ENCODE data around the gene RIMKLB. TPM values are rescaled to one million over a fixed set of nuclear protein-coding genes. Genes with fewer than 3 reads are reported as not detected.
A peak's percentile ranks its signal among the peaks of the same experiment; 100 is the strongest.
"Not testable (repeated sequence)": the region's sequence is repeated elsewhere in the genome, so short reads cannot be mapped to it uniquely, and the experiment has no call there.

Gene RIMKLB
- polyA plus RNA-seq, 4 donors = 9.5 to 42.7 (median 23.9) TPM

- Histone ChIP-seq H3K27me3 (ENCODE audit: control insufficient read depth in 3 of 3, insufficient read depth in 3 of 3, low read length in 3 of 3) (no peaks in the 10 kb centered on the region), H3K4me1 (ENCODE audit: control insufficient read depth in 3 of 3, insufficient read depth in 2 of 3, low read depth in 1 of 3, low read length in 2 of 3) (no peaks in the 10 kb centered on the region), H3K9me3 (ENCODE audit: control insufficient read depth in 2 of 2, insufficient read depth in 1 of 2, low read depth in 1 of 2, low read length in 1 of 2) (no peaks in the 10 kb centered on the region), H3K4me3 (ENCODE audit: low read depth in 1 of 3, low read length in 3 of 3) (no peak overlapping the region), H3K36me3 (ENCODE audit: control insufficient read depth in 3 of 3, insufficient read depth in 2 of 3, low read depth in 1 of 3, low read length in 3 of 3) (peaks cover 0 to 3% (median 0%) of the 10 kb centered on the region in 3 donors), H3K27ac (ENCODE audit: low read depth in 1 of 3, low read length in 2 of 3) (no peak overlapping the region)
- 38 to 51% (median 41%) methylated on average over 2 of the region's 2 CpGs for WGBS, 3 donors
- DNase-seq = no peak
- no peak for FAIRE-seq
These were observed 14.8 kb downstream of the RIMKLB start for GRCh38 chr12:8712572-8712971.

GRCh38 chr12:8722286-8722800 lies 24.6 kb downstream of the RIMKLB start:
- Histone ChIP-seq H3K9me3 (ENCODE audit: control insufficient read depth in 2 of 2, insufficient read depth in 1 of 2, low read depth in 1 of 2, low read length in 1 of 2) (no peaks in the 10 kb centered on the region), H3K36me3 (ENCODE audit: control insufficient read depth in 3 of 3, insufficient read depth in 2 of 3, low read depth in 1 of 3, low read length in 3 of 3) (peaks cover 0 to 14% (median 0%) of the 10 kb centered on the region in 3 donors), H3K27ac (ENCODE audit: low read depth in 1 of 3, low read length in 2 of 3) (no peak overlapping the region), H3K27me3 (ENCODE audit: control insufficient read depth in 3 of 3, insufficient read depth in 3 of 3, low read length in 3 of 3) (no peaks in the 10 kb centered on the region), H3K4me3 (ENCODE audit: low read depth in 1 of 3, low read length in 3 of 3) (no peak overlapping the region), H3K4me1 (ENCODE audit: control insufficient read depth in 3 of 3, insufficient read depth in 2 of 3, low read depth in 1 of 3, low read length in 2 of 3) (peaks cover 0 to 2% (median 0%) of the 10 kb centered on the region in 3 donors)
- WGBS, 3 donors = 26 to 68% (median 36%) methylated on average over 3 of the region's 3 CpGs
- FAIRE-seq (no peak), DNase-seq (no peak)

GRCh38 chr12:8734873-8735381 lies 37.1 kb downstream of the RIMKLB start:
- WGBS, 3 donors = 76 to 91% (median 90%) methylated on average over 3 of the region's 3 CpGs
- H3K4me1 ChIP-seq (ENCODE audit: control insufficient read depth in 3 of 3, insufficient read depth in 2 of 3, low read depth in 1 of 3, low read length in 2 of 3) = no peaks in the 10 kb centered on the region
- H3K36me3 ChIP-seq (ENCODE audit: control insufficient read depth in 3 of 3, insufficient read depth in 2 of 3, low read depth in 1 of 3, low read length in 3 of 3) = peaks cover 0 to 5% (median 2%) of the 10 kb centered on the region in 3 donors
- DNase-seq (no peak), FAIRE-seq (no peak)
- H3K9me3 ChIP-seq (ENCODE audit: control insufficient read depth in 2 of 2, insufficient read depth in 1 of 2, low read depth in 1 of 2, low read length in 1 of 2) = no peaks in the 10 kb centered on the region
- H3K27me3 ChIP-seq (ENCODE audit: control insufficient read depth in 3 of 3, insufficient read depth in 3 of 3, low read length in 3 of 3) = no peaks in the 10 kb centered on the region
- H3K27ac ChIP-seq (ENCODE audit: low read depth in 1 of 3, low read length in 2 of 3) = no peak overlapping the region
- H3K4me3 ChIP-seq (ENCODE audit: low read depth in 1 of 3, low read length in 3 of 3) = no peak overlapping the region

- Histone ChIP-seq H3K4me3 (ENCODE audit: low read depth in 1 of 3, low read length in 3 of 3) (no peak overlapping the region), H3K9me3 (ENCODE audit: control insufficient read depth in 2 of 2, insufficient read depth in 1 of 2, low read depth in 1 of 2, low read length in 1 of 2) (no peaks in the 10 kb centered on the region), H3K4me1 (ENCODE audit: control insufficient read depth in 3 of 3, insufficient read depth in 2 of 3, low read depth in 1 of 3, low read length in 2 of 3) (no peaks in the 10 kb centered on the region), H3K27me3 (ENCODE audit: control insufficient read depth in 3 of 3, insufficient read depth in 3 of 3, low read length in 3 of 3) (no peaks in the 10 kb centered on the region), H3K36me3 (ENCODE audit: control insufficient read depth in 3 of 3, insufficient read depth in 2 of 3, low read depth in 1 of 3, low read length in 3 of 3) (peaks cover 0 to 13% (median 2%) of the 10 kb centered on the region in 3 donors), H3K27ac (ENCODE audit: low read depth in 1 of 3, low read length in 2 of 3) (no peak overlapping the region)
- FAIRE-seq (no peak), DNase-seq (no peak)
- WGBS, 3 donors = 76 to 92% (median 87%) methylated on average over 1 of the region's 1 CpG
These were observed 44.7 kb downstream of the RIMKLB start for GRCh38 chr12:8742501-8742900.

- H3K27ac ChIP-seq (ENCODE audit: low read depth in 1 of 3, low read length in 2 of 3); H3K4me1 ChIP-seq (ENCODE audit: control insufficient read depth in 3 of 3, insufficient read depth in 2 of 3, low read depth in 1 of 3, low read length in 2 of 3); H3K9me3 ChIP-seq (ENCODE audit: control insufficient read depth in 2 of 2, insufficient read depth in 1 of 2, low read depth in 1 of 2, low read length in 1 of 2); FAIRE-seq; H3K4me3 ChIP-seq (ENCODE audit: low read depth in 1 of 3, low read length in 3 of 3); H3K36me3 ChIP-seq (ENCODE audit: control insufficient read depth in 3 of 3, insufficient read depth in 2 of 3, low read depth in 1 of 3, low read length in 3 of 3); H3K27me3 ChIP-seq (ENCODE audit: control insufficient read depth in 3 of 3, insufficient read depth in 3 of 3, low read length in 3 of 3): not testable (repeated sequence)
- 72 to 86% (median 73%) methylated on average over 6 of the region's 6 CpGs for WGBS, 3 donors
- peak in 1 of 2 donors; percentile 13 for DNase-seq
These were observed 45.3 kb downstream of the RIMKLB start for GRCh38 chr12:8743121-8743520.

GRCh38 chr12:8745631-8746030 lies 47.8 kb downstream of the RIMKLB start:
- H3K4me3 ChIP-seq (ENCODE audit: low read depth in 1 of 3, low read length in 3 of 3); H3K27ac ChIP-seq (ENCODE audit: low read depth in 1 of 3, low read length in 2 of 3); H3K4me1 ChIP-seq (ENCODE audit: control insufficient read depth in 3 of 3, insufficient read depth in 2 of 3, low read depth in 1 of 3, low read length in 2 of 3); H3K27me3 ChIP-seq (ENCODE audit: control insufficient read depth in 3 of 3, insufficient read depth in 3 of 3, low read length in 3 of 3); H3K9me3 ChIP-seq (ENCODE audit: control insufficient read depth in 2 of 2, insufficient read depth in 1 of 2, low read depth in 1 of 2, low read length in 1 of 2); DNase-seq; FAIRE-seq: not testable (repeated sequence)
- WGBS, 3 donors = 75 to 84% (median 77%) methylated on average over 8 of the region's 8 CpGs
- peaks cover 0 to 12% (median 0%) of the 10 kb centered on the region in 3 donors for H3K36me3 ChIP-seq (ENCODE audit: control insufficient read depth in 3 of 3, insufficient read depth in 2 of 3, low read depth in 1 of 3, low read length in 3 of 3)

GRCh38 chr12:8746046-8746445 lies 48.3 kb downstream of the RIMKLB start:
- FAIRE-seq = no peak
- 73 to 84% (median 83%) methylated on average over 5 of the region's 5 CpGs for WGBS, 3 donors

GRCh38 chr12:8760076-8760475 lies 62.3 kb downstream of the RIMKLB start:
- not testable (repeated sequence) for H3K9me3 ChIP-seq (ENCODE audit: control insufficient read depth in 2 of 2, insufficient read depth in 1 of 2, low read depth in 1 of 2, low read length in 1 of 2); H3K4me3 ChIP-seq (ENCODE audit: low read depth in 1 of 3, low read length in 3 of 3); DNase-seq; H3K4me1 ChIP-seq (ENCODE audit: control insufficient read depth in 3 of 3, insufficient read depth in 2 of 3, low read depth in 1 of 3, low read length in 2 of 3); H3K27ac ChIP-seq (ENCODE audit: low read depth in 1 of 3, low read length in 2 of 3); H3K27me3 ChIP-seq (ENCODE audit: control insufficient read depth in 3 of 3, insufficient read depth in 3 of 3, low read length in 3 of 3); FAIRE-seq
- WGBS, 3 donors = 96 to 100% (median 99%) methylated on average over 4 of the region's 4 CpGs
- H3K36me3 ChIP-seq (ENCODE audit: control insufficient read depth in 3 of 3, insufficient read depth in 2 of 3, low read depth in 1 of 3, low read length in 3 of 3) = peaks cover 0 to 12% (median 2%) of the 10 kb centered on the region in 3 donors

More at GRCh38 chr12:8746046-8746445, 48.3 kb downstream of the RIMKLB start:
- Histone ChIP-seq H3K4me1 (ENCODE audit: control insufficient read depth in 3 of 3, insufficient read depth in 2 of 3, low read depth in 1 of 3, low read length in 2 of 3) (no peaks in the 10 kb centered on the region), H3K36me3 (ENCODE audit: control insufficient read depth in 3 of 3, insufficient read depth in 2 of 3, low read depth in 1 of 3, low read length in 3 of 3) (peaks cover 0 to 8% (median 0%) of the 10 kb centered on the region in 3 donors), H3K27ac (ENCODE audit: low read depth in 1 of 3, low read length in 2 of 3) (no peak overlapping the region), H3K27me3 (ENCODE audit: control insufficient read depth in 3 of 3, insufficient read depth in 3 of 3, low read length in 3 of 3) (no peaks in the 10 kb centered on the region), H3K4me3 (ENCODE audit: low read depth in 1 of 3, low read length in 3 of 3) (no peak overlapping the region), H3K9me3 (ENCODE audit: control insufficient read depth in 2 of 2, insufficient read depth in 1 of 2, low read depth in 1 of 2, low read length in 1 of 2) (no peaks in the 10 kb centered on the region)
- no peak for DNase-seq

GRCh38 chr12:8762701-8763100 lies 64.9 kb downstream of the RIMKLB start:
- not testable (repeated sequence) for H3K9me3 ChIP-seq (ENCODE audit: control insufficient read depth in 2 of 2, insufficient read depth in 1 of 2, low read depth in 1 of 2, low read length in 1 of 2); H3K27me3 ChIP-seq (ENCODE audit: control insufficient read depth in 3 of 3, insufficient read depth in 3 of 3, low read length in 3 of 3); H3K4me3 ChIP-seq (ENCODE audit: low read depth in 1 of 3, low read length in 3 of 3); FAIRE-seq; H3K4me1 ChIP-seq (ENCODE audit: control insufficient read depth in 3 of 3, insufficient read depth in 2 of 3, low read depth in 1 of 3, low read length in 2 of 3); H3K36me3 ChIP-seq (ENCODE audit: control insufficient read depth in 3 of 3, insufficient read depth in 2 of 3, low read depth in 1 of 3, low read length in 3 of 3); H3K27ac ChIP-seq (ENCODE audit: low read depth in 1 of 3, low read length in 2 of 3); DNase-seq
- WGBS, 3 donors = 93 to 97% (median 97%) methylated on average over 6 of the region's 6 CpGs
